ENCODE results near the gene DTNA. TPM values are rescaled to one million over a fixed set of nuclear protein-coding genes. Genes with fewer than 3 reads are reported as not detected.
"Not testable (repeated sequence)": the region's sequence is repeated elsewhere in the genome, so short reads cannot be mapped to it uniquely, and the experiment has no call there.

Gene DTNA
- total RNA-seq, 1 experiment from 2014 or later = 10.4 TPM

- no peak for TF ChIP-seq CTCF (IDR thresholded peaks at IDR 0.05; ENCODE audit: insufficient read depth in 1 of 2, low read depth in 1 of 2, low read length in 1 of 2, severe bottlenecking in 1 of 2, unreplicated experiment in 1 of 2)
- no TSS peak for BruUV-seq (replicated peaks)
- no peaks in the 10 kb centered on the region for H3K36me3 Mint-ChIP-seq (ENCODE audit: insufficient read depth, unreplicated experiment)
- no peak overlapping the region for H3K27ac Mint-ChIP-seq (ENCODE audit: unreplicated experiment)
- H3K4me3 Mint-ChIP-seq (ENCODE audit: unreplicated experiment) = no peak overlapping the region
- no peaks in the 10 kb centered on the region for H3K9me3 Mint-ChIP-seq (ENCODE audit: unreplicated experiment)
- CTCF ChIA-PET = no interaction called here
- POLR2A ChIA-PET = no interaction called here
- no peaks in the 10 kb centered on the region for H3K27me3 ChIP-seq (replicated peaks; ENCODE audit: control insufficient read depth, insufficient read depth, low read length)
- H3K9me3 ChIP-seq = no peaks in the 10 kb centered on the region
- no peak for DNase-seq
- intact Hi-C loops (cut with micrococcal nuclease; ENCODE audit: unreplicated experiment) = no loop called here
- peaks cover 8% of the 10 kb centered on the region for H3K4me1 ChIP-seq
- H3K36me3 ChIP-seq (ENCODE audit: control insufficient read depth, insufficient read depth, low read length) = no peaks in the 10 kb centered on the region
- no peaks in the 10 kb centered on the region for H3K27me3 Mint-ChIP-seq (ENCODE audit: insufficient read depth, unreplicated experiment)
- H3K4me3 ChIP-seq (ENCODE audit: low read depth, low read length) = no peak overlapping the region
- H3K4me1 Mint-ChIP-seq (ENCODE audit: low read depth, unreplicated experiment) = peaks cover 11% of the 10 kb centered on the region
Observed at GRCh38 chr18:34918856-34919255, 208.8 kb downstream of the DTNA start.

- no peak for TF ChIP-seq CTCF (IDR thresholded peaks at IDR 0.05; ENCODE audit: insufficient read depth in 1 of 2, low read depth in 1 of 2, low read length in 1 of 2, severe bottlenecking in 1 of 2, unreplicated experiment in 1 of 2)
- peaks cover 6% of the 10 kb centered on the region for H3K9me3 Mint-ChIP-seq (ENCODE audit: unreplicated experiment)
- ChIA-PET POLR2A (no interaction called here), CTCF (no interaction called here)
- Histone ChIP-seq H3K27me3 (replicated peaks; ENCODE audit: control insufficient read depth, insufficient read depth, low read length) (no peaks in the 10 kb centered on the region), H3K4me1 (no peaks in the 10 kb centered on the region), H3K4me3 (ENCODE audit: low read depth, low read length) (no peak overlapping the region), H3K9me3 (no peaks in the 10 kb centered on the region), H3K36me3 (ENCODE audit: control insufficient read depth, insufficient read depth, low read length) (no peaks in the 10 kb centered on the region)
- no peaks in the 10 kb centered on the region for H3K36me3 Mint-ChIP-seq (ENCODE audit: insufficient read depth, unreplicated experiment)
- no peak for DNase-seq
- H3K4me3 Mint-ChIP-seq (ENCODE audit: unreplicated experiment) = no peak overlapping the region
- no peaks in the 10 kb centered on the region for H3K27me3 Mint-ChIP-seq (ENCODE audit: insufficient read depth, unreplicated experiment)
- intact Hi-C loops (cut with micrococcal nuclease; ENCODE audit: unreplicated experiment) = no loop called here
- H3K27ac Mint-ChIP-seq (ENCODE audit: unreplicated experiment) = no peak overlapping the region
- no TSS peak for BruUV-seq (replicated peaks)
- H3K4me1 Mint-ChIP-seq (ENCODE audit: low read depth, unreplicated experiment) = peaks cover 11% of the 10 kb centered on the region
Observed at GRCh38 chr18:34921226-34921625, 211.1 kb downstream of the DTNA start.

- ChIA-PET POLR2A (no interaction called here), CTCF (no interaction called here)
- Histone ChIP-seq H3K36me3 (ENCODE audit: control insufficient read depth, insufficient read depth, low read length) (no peaks in the 10 kb centered on the region), H3K4me3 (ENCODE audit: low read depth, low read length) (no peak overlapping the region), H3K27me3 (replicated peaks; ENCODE audit: control insufficient read depth, insufficient read depth, low read length) (no peaks in the 10 kb centered on the region), H3K9me3 (no peaks in the 10 kb centered on the region), H3K4me1 (no peaks in the 10 kb centered on the region)
- TF ChIP-seq CTCF (IDR thresholded peaks at IDR 0.05; ENCODE audit: insufficient read depth in 1 of 2, low read depth in 1 of 2, low read length in 1 of 2, severe bottlenecking in 1 of 2, unreplicated experiment in 1 of 2) = no peak
- no peak overlapping the region for H3K4me3 Mint-ChIP-seq (ENCODE audit: unreplicated experiment)
- H3K9me3 Mint-ChIP-seq (ENCODE audit: unreplicated experiment) = peaks cover 6% of the 10 kb centered on the region
- H3K4me1 Mint-ChIP-seq (ENCODE audit: low read depth, unreplicated experiment) = peaks cover 11% of the 10 kb centered on the region
- BruUV-seq (replicated peaks) = no TSS peak
- no peak for DNase-seq
- no peak overlapping the region for H3K27ac Mint-ChIP-seq (ENCODE audit: unreplicated experiment)
- H3K36me3 Mint-ChIP-seq (ENCODE audit: insufficient read depth, unreplicated experiment) = no peaks in the 10 kb centered on the region
- H3K27me3 Mint-ChIP-seq (ENCODE audit: insufficient read depth, unreplicated experiment) = no peaks in the 10 kb centered on the region
- intact Hi-C loops (cut with micrococcal nuclease; ENCODE audit: unreplicated experiment) = no loop called here
Observed at GRCh38 chr18:34921811-34922385, 211.8 kb downstream of the DTNA start.

- BruUV-seq (replicated peaks); DNase-seq; intact Hi-C loops (cut with micrococcal nuclease; ENCODE audit: unreplicated experiment); H3K27me3 ChIP-seq (replicated peaks; ENCODE audit: control insufficient read depth, insufficient read depth, low read length); CTCF ChIA-PET; H3K9me3 ChIP-seq; H3K4me3 Mint-ChIP-seq (ENCODE audit: unreplicated experiment); H3K36me3 Mint-ChIP-seq (ENCODE audit: insufficient read depth, unreplicated experiment); H3K36me3 ChIP-seq (ENCODE audit: control insufficient read depth, insufficient read depth, low read length); POLR2A ChIA-PET; H3K4me3 ChIP-seq (ENCODE audit: low read depth, low read length); H3K9me3 Mint-ChIP-seq (ENCODE audit: unreplicated experiment); H3K4me1 ChIP-seq; H3K27me3 Mint-ChIP-seq (ENCODE audit: insufficient read depth, unreplicated experiment): not testable (repeated sequence)
- peaks cover 16% of the 10 kb centered on the region for H3K4me1 Mint-ChIP-seq (ENCODE audit: low read depth, unreplicated experiment)
- H3K27ac Mint-ChIP-seq (ENCODE audit: unreplicated experiment) = peak overlapping the region; percentile 15
Observed at GRCh38 chr18:34922594-34922993, 212.5 kb downstream of the DTNA start.
